ENCODE results near the gene HYKK.

- TF ChIP-seq, protein P1, sequence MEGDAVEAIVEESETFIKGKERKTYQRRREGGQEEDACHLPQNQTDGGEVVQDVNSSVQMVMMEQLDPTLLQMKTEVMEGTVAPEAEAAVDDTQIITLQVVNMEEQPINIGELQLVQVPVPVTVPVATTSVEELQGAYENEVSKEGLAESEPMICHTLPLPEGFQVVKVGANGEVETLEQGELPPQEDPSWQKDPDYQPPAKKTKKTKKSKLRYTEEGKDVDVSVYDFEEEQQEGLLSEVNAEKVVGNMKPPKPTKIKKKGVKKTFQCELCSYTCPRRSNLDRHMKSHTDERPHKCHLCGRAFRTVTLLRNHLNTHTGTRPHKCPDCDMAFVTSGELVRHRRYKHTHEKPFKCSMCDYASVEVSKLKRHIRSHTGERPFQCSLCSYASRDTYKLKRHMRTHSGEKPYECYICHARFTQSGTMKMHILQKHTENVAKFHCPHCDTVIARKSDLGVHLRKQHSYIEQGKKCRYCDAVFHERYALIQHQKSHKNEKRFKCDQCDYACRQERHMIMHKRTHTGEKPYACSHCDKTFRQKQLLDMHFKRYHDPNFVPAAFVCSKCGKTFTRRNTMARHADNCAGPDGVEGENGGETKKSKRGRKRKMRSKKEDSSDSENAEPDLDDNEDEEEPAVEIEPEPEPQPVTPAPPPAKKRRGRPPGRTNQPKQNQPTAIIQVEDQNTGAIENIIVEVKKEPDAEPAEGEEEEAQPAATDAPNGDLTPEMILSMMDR (IDR thresholded peaks at IDR 0.05): no peak
- TF ChIP-seq, protein P2, sequence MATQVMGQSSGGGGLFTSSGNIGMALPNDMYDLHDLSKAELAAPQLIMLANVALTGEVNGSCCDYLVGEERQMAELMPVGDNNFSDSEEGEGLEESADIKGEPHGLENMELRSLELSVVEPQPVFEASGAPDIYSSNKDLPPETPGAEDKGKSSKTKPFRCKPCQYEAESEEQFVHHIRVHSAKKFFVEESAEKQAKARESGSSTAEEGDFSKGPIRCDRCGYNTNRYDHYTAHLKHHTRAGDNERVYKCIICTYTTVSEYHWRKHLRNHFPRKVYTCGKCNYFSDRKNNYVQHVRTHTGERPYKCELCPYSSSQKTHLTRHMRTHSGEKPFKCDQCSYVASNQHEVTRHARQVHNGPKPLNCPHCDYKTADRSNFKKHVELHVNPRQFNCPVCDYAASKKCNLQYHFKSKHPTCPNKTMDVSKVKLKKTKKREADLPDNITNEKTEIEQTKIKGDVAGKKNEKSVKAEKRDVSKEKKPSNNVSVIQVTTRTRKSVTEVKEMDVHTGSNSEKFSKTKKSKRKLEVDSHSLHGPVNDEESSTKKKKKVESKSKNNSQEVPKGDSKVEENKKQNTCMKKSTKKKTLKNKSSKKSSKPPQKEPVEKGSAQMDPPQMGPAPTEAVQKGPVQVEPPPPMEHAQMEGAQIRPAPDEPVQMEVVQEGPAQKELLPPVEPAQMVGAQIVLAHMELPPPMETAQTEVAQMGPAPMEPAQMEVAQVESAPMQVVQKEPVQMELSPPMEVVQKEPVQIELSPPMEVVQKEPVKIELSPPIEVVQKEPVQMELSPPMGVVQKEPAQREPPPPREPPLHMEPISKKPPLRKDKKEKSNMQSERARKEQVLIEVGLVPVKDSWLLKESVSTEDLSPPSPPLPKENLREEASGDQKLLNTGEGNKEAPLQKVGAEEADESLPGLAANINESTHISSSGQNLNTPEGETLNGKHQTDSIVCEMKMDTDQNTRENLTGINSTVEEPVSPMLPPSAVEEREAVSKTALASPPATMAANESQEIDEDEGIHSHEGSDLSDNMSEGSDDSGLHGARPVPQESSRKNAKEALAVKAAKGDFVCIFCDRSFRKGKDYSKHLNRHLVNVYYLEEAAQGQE (IDR thresholded peaks at IDR 0.05; ENCODE audit: insufficient read depth in 1 of 2, low read depth in 2 of 2, low read length in 1 of 2): no peak
Observed at GRCh38 chr15:78481917-78482316, 25.5 kb upstream of the HYKK start.

Measured in Panc1 (cell line).